Cerebellar nuclear complex (tissue), 1 donor: Measurements from ENCODE around the gene APOA1.

ENCODE experiments used
- DNase-seq, 2 experiments: peaks; one replicate each; lab custom pipeline; 2025; lab: John Stamatoyannopoulos, UW

The APOA1 gene

GRCh38 chr11:116833816-116834534, 3.4 kb downstream of the APOA1 start:
- no peak for DNase-seq

GRCh38 chr11:116833491-116833815, 4.0 kb downstream of the APOA1 start:
- no peak for DNase-seq

- no peak for DNase-seq
These were observed 4.8 kb downstream of the APOA1 start for GRCh38 chr11:116832350-116833290.

GRCh38 chr11:116831790-116832349, 5.6 kb downstream of the APOA1 start:
- DNase-seq: no peak

GRCh38 chr11:116830184-116830912, 7.1 kb downstream of the APOA1 start:
- DNase-seq: no peak

GRCh38 chr11:116829525-116830183, 7.8 kb downstream of the APOA1 start, which contains the start of gene APOC3:
Gene APOC3 (plus strand): TSS chr11:116829907. CDS start chr11:116830583, 676 bp downstream.
- no peak for DNase-seq

- no peak for DNase-seq
These were observed 8.5 kb downstream of the APOA1 start for GRCh38 chr11:116828632-116829524.

- DNase-seq: no peak
These were observed 10.0 kb downstream of the APOA1 start for GRCh38 chr11:116827461-116827860.

- no peak for DNase-seq
These were observed 10.5 kb downstream of the APOA1 start for GRCh38 chr11:116826751-116827431.

- no peak for DNase-seq
These were observed 11.3 kb downstream of the APOA1 start for GRCh38 chr11:116825854-116826750.

GRCh38 chr11:116825434-116825833, 12.0 kb downstream of the APOA1 start:
- DNase-seq: no peak

- no peak for DNase-seq
These were observed 14.2 kb downstream of the APOA1 start, which contains the start of gene APOA4 for GRCh38 chr11:116823031-116823843. Gene APOA4 (minus strand): TSS chr11:116823304. CDS start chr11:116823191, 113 bp downstream.

GRCh38 chr11:116822575-116822974, 14.8 kb downstream of the APOA1 start:
- no peak for DNase-seq

- no peak for DNase-seq
These were observed 16.1 kb downstream of the APOA1 start for GRCh38 chr11:116821050-116821918.

GRCh38 chr11:116819049-116819448, 18.4 kb downstream of the APOA1 start:
- DNase-seq: no peak

GRCh38 chr11:116814502-116814901, 22.9 kb downstream of the APOA1 start:
- no peak for DNase-seq
